H9 (cell line): ENCODE measurements around the gene IL1RAPL1. TPM values are rescaled to one million over a fixed set of nuclear protein-coding genes. Genes with fewer than 3 reads are reported as not detected.

Experiments
- DNase-seq: peaks from one replicate; pipeline ENCODE4 v3.0.0-alpha.2; 2017
- H2AFZ ChIP-seq: one replicate; pipeline ENCODE4 v1.6.1; 2013; ENCODE audit warnings: mild to moderate bottlenecking, low read length, control low read depth, moderate library complexity
- H2AK5ac ChIP-seq: 2 replicates; pipeline ENCODE4 v1.6.1; 2013; ENCODE audit warnings: low read length, control low read depth, mixed read lengths; ENCODE audit not compliant: insufficient read length
- H2BK120ac ChIP-seq: one replicate; pipeline ENCODE4 v1.6.1; 2013; ENCODE audit warnings: low read depth, mild to moderate bottlenecking, low read length, control low read depth, inconsistent platforms; ENCODE audit not compliant: poor library complexity, severe bottlenecking
- H2BK12ac ChIP-seq: 2 replicates; pipeline ENCODE4 v1.6.1; 2013; ENCODE audit warnings: low read length, control low read depth, mixed read lengths, low read depth; ENCODE audit not compliant: insufficient read length
- H2BK15ac ChIP-seq: 2 replicates; pipeline ENCODE4 v1.6.1; 2013; ENCODE audit warnings: low read depth, low read length, control low read depth
- H2BK20ac ChIP-seq: one replicate; pipeline ENCODE4 v1.6.1; 2013; ENCODE audit warnings: low read depth, mild to moderate bottlenecking, low read length, control low read depth, inconsistent platforms; ENCODE audit not compliant: poor library complexity, severe bottlenecking
- H2BK5ac ChIP-seq: 2 replicates; pipeline ENCODE4 v1.6.1; 2013; ENCODE audit warnings: low read length, control low read depth, mixed read lengths; ENCODE audit not compliant: insufficient read length
- H3K14ac ChIP-seq: 2 replicates; pipeline ENCODE4 v1.6.1; 2013; ENCODE audit warnings: low read length, control low read depth; ENCODE audit not compliant: insufficient read depth
- H3K18ac ChIP-seq: 2 replicates; pipeline ENCODE4 v1.6.1; 2013; ENCODE audit warnings: low read depth, mild to moderate bottlenecking, mixed read lengths, low read length, control low read depth; ENCODE audit not compliant: insufficient read length
- H3K23ac ChIP-seq: 2 replicates; pipeline ENCODE4 v1.6.1; 2013; ENCODE audit warnings: low read length, control low read depth, mixed read lengths, low read depth; ENCODE audit not compliant: insufficient read length
- H3K23me2 ChIP-seq: 2 replicates; pipeline ENCODE4 v1.6.1; 2013; ENCODE audit warnings: low read depth, mild to moderate bottlenecking, mixed read lengths, low read length, control low read depth; ENCODE audit not compliant: insufficient read length, poor library complexity, severe bottlenecking
- H3K27ac ChIP-seq: 2 replicates; pipeline ENCODE4 v1.5.1; 2013; ENCODE audit warnings: low read length, control low read depth, mixed read lengths, low read depth; ENCODE audit not compliant: insufficient read length
- H3K27me3 ChIP-seq: 2 replicates; pipeline ENCODE4 v1.6.1; 2013; ENCODE audit warnings: low read length, control low read depth, inconsistent platforms; ENCODE audit not compliant: insufficient read depth
- H3K4ac ChIP-seq: 2 replicates; pipeline ENCODE4 v1.6.1; 2013; ENCODE audit warnings: low read depth, mild to moderate bottlenecking, control low read depth, inconsistent platforms, low read length, moderate library complexity
- H3K4me1 ChIP-seq: 2 replicates; pipeline ENCODE4 v1.6.1; 2013; ENCODE audit warnings: low read length, control low read depth, inconsistent platforms; ENCODE audit not compliant: insufficient read depth
- H3K4me2 ChIP-seq: 2 replicates; pipeline ENCODE4 v1.6.1; 2013; ENCODE audit warnings: low read length, control low read depth, mixed read lengths; ENCODE audit not compliant: insufficient read length, insufficient read depth
- H3K56ac ChIP-seq: 2 replicates; pipeline ENCODE4 v1.6.1; 2013; ENCODE audit warnings: low read depth, mild to moderate bottlenecking, mixed read lengths, low read length, control low read depth; ENCODE audit not compliant: insufficient read length
- H3K79me1 ChIP-seq: 2 replicates; pipeline ENCODE4 v1.6.1; 2013; ENCODE audit warnings: low read depth, mild to moderate bottlenecking, moderate library complexity, low read length, control low read depth, inconsistent platforms; ENCODE audit not compliant: insufficient read depth, poor library complexity, severe bottlenecking
- H3K79me2 ChIP-seq: 2 replicates; pipeline ENCODE4 v1.6.1; 2013; ENCODE audit warnings: low read length, control low read depth, inconsistent platforms; ENCODE audit not compliant: insufficient read depth
- H3K9ac ChIP-seq: 2 replicates; pipeline ENCODE4 v1.6.1; 2013; ENCODE audit warnings: low read length, control low read depth, mixed read lengths; ENCODE audit not compliant: insufficient read length; ENCODE audit errors: extremely low read depth
- H3K9me3 ChIP-seq: one replicate; pipeline ENCODE4 v1.6.1; 2013; ENCODE audit warnings: low read depth, low read length, inconsistent platforms; ENCODE audit not compliant: control insufficient read depth
- H3T11ph ChIP-seq: one replicate; pipeline ENCODE4 v1.6.1; 2013; ENCODE audit warnings: mild to moderate bottlenecking, low read length, control low read depth, inconsistent platforms
- H4K20me1 ChIP-seq: one replicate; pipeline ENCODE4 v1.6.1; 2013; ENCODE audit not compliant: control insufficient read depth, insufficient read length, insufficient read depth
- H4K5ac ChIP-seq: 2 replicates; pipeline ENCODE4 v1.6.1; 2013; ENCODE audit warnings: low read depth, mild to moderate bottlenecking, mixed read lengths, low read length, control low read depth; ENCODE audit not compliant: insufficient read length
- H4K8ac ChIP-seq: replicated peaks from 2 replicates; pipeline ENCODE4 v1.6.1; 2013; ENCODE audit warnings: low read length, control low read depth, mixed read lengths, low read depth; ENCODE audit not compliant: insufficient read length
- H4K91ac ChIP-seq: 2 replicates; pipeline ENCODE4 v1.6.1; 2013; ENCODE audit warnings: low read depth, mild to moderate bottlenecking, moderate library complexity, mixed read lengths, low read length, control low read depth; ENCODE audit not compliant: insufficient read length
- H3K27ac Mint-ChIP-seq, 3 experiments: 2 replicates in 2 of 3; 3 replicates in 1 of 3; pipeline ENCODE4 v1.8.0; 2020 to 2021; ENCODE audit warnings: mixed read lengths in 3 of 3, mild to moderate bottlenecking in 1 of 3, moderate library complexity in 1 of 3
- H3K27me3 Mint-ChIP-seq: 2 replicates; pipeline ENCODE4 v1.8.0; 2021; ENCODE audit warnings: low read depth, mild to moderate bottlenecking, moderate library complexity, mixed read lengths
- H3K36me3 Mint-ChIP-seq, 3 experiments: 2 replicates in 2 of 3; 3 replicates in 1 of 3; pipeline ENCODE4 v1.8.0; 2020 to 2021; ENCODE audit warnings: low read depth in 3 of 3, mixed read lengths in 3 of 3; ENCODE audit not compliant: insufficient read depth in 1 of 3
- H3K4me1 Mint-ChIP-seq, 2 experiments: 2 replicates each; pipeline ENCODE4 v1.8.0; 2020; ENCODE audit warnings: mixed read lengths in 2 of 2
- H3K4me3 Mint-ChIP-seq, 2 experiments: 2 replicates in 1 of 2; 3 replicates in 1 of 2; pipeline ENCODE4 v1.8.0; 2020 to 2021; ENCODE audit warnings: mild to moderate bottlenecking in 2 of 2, mixed read lengths in 2 of 2, moderate library complexity in 1 of 2
- H3K9me3 Mint-ChIP-seq, 2 experiments: 2 replicates in 1 of 2; 3 replicates in 1 of 2; pipeline ENCODE4 v1.8.0; 2020; ENCODE audit warnings: mild to moderate bottlenecking in 2 of 2, mixed read lengths in 2 of 2, moderate library complexity in 1 of 2
- WGBS: extraction: QIAGEN DNeasy Blood & Tissue Kit; methylation state at CpG from one replicate; pipeline ENCODE4 v1.1.7; 2013; ENCODE audit warnings: missing lambda C conversion rate, low lambda C conversion rate, mixed read lengths; ENCODE audit not compliant: insufficient read length; ENCODE audit errors: extremely low coverage; 5-methylcytosine and 5-hydroxymethylcytosine counted together
- total RNA-seq: library from RNA; stranded (reverse); gene quantifications from 2 replicates; pipeline ENCODE4 v1.2.1, GENCODE V29; 2021
- TF ChIP-seq, protein P1 (sequence below): fragments of 200-600 bp; sonication (generic); conservative IDR thresholded peaks from 3 replicates; pipeline ENCODE4 v1.8.0; 2021; ENCODE audit warnings: antibody characterized with exemption, mild to moderate bottlenecking

IL1RAPL1 gene
- total RNA-seq, 1 experiment from 2014 or later, result 0.31 TPM

DNA sequence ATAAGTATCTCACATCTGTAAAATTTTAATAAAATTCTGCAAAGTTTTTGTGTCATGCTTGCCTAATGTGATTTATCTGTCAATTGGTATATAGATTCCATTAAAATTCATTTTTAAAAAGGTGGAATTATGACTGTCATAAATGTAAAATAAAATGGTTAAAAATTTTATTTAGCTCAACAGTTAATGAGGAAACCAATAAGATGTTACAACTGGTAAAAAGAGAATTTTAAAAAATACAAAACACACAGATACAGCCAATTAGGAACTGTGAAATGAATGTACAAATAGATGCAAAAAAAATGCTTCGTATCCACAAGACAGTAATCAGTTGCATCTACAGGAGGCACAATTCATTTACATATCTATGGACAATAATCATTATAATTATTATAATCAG is 297.6 kb downstream of the IL1RAPL1 start:
- H3K36me3 Mint-ChIP-seq, result peaks cover 0 to 8% (median 7%) of the 10 kb centered on the region in 3 experiments; a peak in 3 of 7 replicates
- no CpG with 5 or more reads among the region's 1 CpG for WGBS
- no peak overlapping the region for H2BK20ac ChIP-seq
- H3T11ph ChIP-seq, result no peak overlapping the region
- H3K27me3 ChIP-seq, result no peaks in the 10 kb centered on the region
- no peaks in the 10 kb centered on the region for H3K23me2 ChIP-seq
- H3K9me3 ChIP-seq, result no peaks in the 10 kb centered on the region
- H3K14ac ChIP-seq, result no peak overlapping the region
- no peak overlapping the region for H2BK12ac ChIP-seq
- H3K9ac ChIP-seq, result no peak overlapping the region
- no peaks in the 10 kb centered on the region for H3K79me2 ChIP-seq
- no peak overlapping the region for H3K27ac ChIP-seq
- H3K79me1 ChIP-seq, result no peaks in the 10 kb centered on the region
- H3K23ac ChIP-seq, result no peak overlapping the region
- no peak overlapping the region for H3K56ac ChIP-seq
- no peaks in the 10 kb centered on the region for H4K20me1 ChIP-seq
- no peak overlapping the region for H2BK15ac ChIP-seq
- no peak overlapping the region for H3K4me2 ChIP-seq
- no peak overlapping the region for H4K91ac ChIP-seq
- H2BK120ac ChIP-seq, result no peak overlapping the region
- no peak overlapping the region for H3K4ac ChIP-seq
- peaks cover 11 to 23% of the 10 kb centered on the region in 2 experiments for H3K9me3 Mint-ChIP-seq
- no peak overlapping the region for H2AFZ ChIP-seq
- no peaks in the 10 kb centered on the region for H3K27me3 Mint-ChIP-seq
- no peak overlapping the region for H3K4me3 Mint-ChIP-seq
- H3K27ac Mint-ChIP-seq, result no peak overlapping the region
- no peak overlapping the region for H3K18ac ChIP-seq
- no peak overlapping the region for H4K5ac ChIP-seq
- no peak overlapping the region for H2BK5ac ChIP-seq
- H3K4me1 Mint-ChIP-seq, result peaks cover 3 to 16% of the 10 kb centered on the region in 2 experiments; a peak in 3 of 4 replicates
- no peak overlapping the region for H2AK5ac ChIP-seq
- no peak for DNase-seq
- H4K8ac ChIP-seq, result no peak overlapping the region
- TF ChIP-seq, protein P1, sequence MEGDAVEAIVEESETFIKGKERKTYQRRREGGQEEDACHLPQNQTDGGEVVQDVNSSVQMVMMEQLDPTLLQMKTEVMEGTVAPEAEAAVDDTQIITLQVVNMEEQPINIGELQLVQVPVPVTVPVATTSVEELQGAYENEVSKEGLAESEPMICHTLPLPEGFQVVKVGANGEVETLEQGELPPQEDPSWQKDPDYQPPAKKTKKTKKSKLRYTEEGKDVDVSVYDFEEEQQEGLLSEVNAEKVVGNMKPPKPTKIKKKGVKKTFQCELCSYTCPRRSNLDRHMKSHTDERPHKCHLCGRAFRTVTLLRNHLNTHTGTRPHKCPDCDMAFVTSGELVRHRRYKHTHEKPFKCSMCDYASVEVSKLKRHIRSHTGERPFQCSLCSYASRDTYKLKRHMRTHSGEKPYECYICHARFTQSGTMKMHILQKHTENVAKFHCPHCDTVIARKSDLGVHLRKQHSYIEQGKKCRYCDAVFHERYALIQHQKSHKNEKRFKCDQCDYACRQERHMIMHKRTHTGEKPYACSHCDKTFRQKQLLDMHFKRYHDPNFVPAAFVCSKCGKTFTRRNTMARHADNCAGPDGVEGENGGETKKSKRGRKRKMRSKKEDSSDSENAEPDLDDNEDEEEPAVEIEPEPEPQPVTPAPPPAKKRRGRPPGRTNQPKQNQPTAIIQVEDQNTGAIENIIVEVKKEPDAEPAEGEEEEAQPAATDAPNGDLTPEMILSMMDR, result no peak
- H3K4me1 ChIP-seq, result no peaks in the 10 kb centered on the region
